HG03196 (cell line): ENCODE data around the gene SMYD2.

Experiments
- ATAC-seq: cut with Tn5 transposase; IDR thresholded peaks from one replicate; pipeline ENCODE4 v1.9.1; 2021; ENCODE audit not compliant: unreplicated experiment

The SMYD2 gene

DNA sequence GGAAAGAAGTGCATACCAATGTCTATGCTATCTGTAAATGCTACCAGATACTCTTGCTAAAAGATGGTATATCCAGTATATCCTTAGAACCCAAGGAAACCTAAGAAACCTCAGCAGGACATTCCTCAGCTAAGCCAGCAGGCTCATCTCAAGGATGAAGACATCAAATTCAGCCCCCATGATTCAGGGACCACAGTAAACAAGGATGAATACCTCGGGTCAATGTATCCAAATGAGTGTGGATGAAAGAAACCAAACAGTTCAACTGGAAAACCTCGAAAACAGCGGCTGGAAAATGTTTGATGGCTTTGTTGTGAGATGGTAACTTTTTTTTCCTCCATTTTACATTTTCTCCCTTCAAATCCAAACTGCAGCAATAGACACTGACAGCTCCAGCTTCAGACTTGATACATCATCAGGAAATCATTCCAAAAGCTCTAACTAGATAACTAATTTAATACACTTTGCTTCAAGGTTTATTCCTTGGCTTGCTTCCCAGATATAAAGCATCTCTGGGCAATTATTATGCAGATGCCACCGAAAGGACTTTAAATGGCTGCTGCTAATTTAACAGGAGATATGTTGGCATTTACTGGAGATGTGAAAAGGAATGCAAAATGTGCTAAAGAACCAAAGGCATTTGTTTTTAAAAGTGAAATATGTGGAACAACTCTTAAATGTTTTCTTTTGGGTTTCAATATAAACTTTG is 73.6 kb downstream of the SMYD2 start:
- ATAC-seq, result no peak

DNA sequence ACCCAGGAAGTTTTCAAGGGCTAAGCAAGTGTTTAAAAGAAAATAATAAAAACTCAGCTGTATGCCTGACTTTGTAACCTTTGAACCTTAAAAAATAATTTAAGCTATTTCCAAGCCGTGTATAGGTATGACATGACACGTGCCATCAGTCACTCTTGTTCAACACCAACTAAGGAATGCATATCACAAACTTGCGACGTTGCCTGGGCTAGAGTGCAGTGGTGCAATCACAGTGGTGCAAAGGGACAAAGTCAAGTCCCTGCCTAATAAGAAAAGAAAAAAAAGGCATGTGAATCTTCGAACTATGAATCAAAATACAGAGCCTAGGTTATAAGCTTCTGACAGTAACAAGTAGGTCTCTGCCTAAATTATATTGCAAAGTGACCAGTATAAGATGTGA is 79.2 kb downstream of the SMYD2 start:
- no peak for ATAC-seq

DNA sequence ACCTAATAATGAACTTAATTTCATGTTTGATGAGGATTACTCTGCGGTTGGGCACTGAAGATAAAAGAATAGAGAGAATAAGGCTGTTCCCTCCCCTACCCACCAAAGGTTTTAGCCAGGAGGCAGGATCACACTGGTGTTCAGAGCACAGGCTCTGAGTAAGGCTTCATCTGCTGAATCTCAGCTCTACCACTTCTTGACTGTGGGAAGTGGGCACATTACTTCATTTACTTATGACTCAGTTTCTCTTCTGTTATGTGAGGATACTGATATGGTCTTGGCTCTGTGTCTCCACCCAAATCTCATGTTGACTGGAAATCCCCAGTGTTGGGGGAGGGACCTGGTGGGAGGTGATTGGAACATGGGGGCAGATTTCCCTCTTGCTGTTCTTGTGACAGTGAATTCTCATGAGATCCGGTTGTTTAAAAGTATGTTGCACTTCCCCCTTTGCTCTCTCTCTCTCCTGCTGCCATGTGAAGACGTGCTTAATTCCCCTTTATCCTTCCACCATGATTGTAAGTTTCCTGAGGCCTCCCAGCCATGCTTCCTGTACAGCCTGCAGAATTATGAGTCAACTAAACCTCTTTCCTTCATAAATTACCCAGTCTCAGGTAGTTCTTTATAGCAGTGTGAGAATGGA is 79.7 kb downstream of the SMYD2 start:
- no peak for ATAC-seq

DNA sequence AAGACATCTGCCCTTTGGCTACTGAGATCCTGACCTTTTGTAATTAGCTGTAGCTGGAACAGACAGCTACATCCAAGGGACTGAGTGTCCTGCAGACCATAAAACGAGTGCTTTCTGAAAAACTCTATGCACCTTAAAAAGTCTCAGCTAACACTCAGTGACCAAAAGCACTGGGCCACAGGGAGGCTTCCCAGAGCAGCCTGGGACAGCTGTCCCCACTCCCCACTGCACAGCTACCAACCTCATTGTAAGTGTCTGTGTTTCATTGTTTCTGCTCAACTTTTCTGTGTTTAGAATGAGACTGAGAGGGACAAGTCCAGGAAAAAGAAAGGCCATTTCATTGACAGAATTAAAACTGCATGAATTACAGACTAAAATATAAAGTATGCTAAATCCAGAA is 80.7 kb downstream of the SMYD2 start:
- no peak for ATAC-seq

DNA sequence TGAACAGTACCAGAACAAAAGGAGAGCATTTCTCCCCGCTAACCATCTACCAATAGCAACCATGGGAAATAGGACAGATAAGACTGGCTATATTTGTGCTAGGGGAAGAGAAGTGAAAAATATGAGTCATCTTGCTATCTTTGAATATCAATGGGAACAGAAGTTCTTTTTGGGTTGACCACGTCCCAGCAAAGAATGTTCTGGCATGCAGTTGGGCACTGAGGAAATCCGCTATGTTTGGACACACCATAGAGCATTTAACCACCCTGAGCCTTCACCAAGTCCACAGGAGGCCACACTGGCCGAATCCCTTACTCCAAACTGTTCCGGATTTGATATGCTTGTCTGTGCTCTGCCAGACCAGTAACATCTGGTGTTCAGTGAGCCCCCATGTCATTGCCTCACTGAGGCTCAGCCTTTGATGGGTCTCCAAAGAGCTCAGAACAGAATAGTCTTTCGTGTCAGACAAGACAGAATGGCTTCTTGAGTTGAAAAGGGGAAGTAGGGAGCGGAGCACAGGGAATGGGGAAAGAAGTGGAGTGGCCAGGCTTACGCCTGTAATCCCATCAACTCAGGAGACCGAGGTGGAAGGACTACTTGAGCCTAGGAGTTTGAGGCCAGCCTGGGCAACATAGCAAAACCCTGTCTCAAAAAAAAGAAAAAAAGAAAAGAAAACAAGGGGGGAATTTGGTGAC is 81.4 kb downstream of the SMYD2 start:
- ATAC-seq, result no peak

DNA sequence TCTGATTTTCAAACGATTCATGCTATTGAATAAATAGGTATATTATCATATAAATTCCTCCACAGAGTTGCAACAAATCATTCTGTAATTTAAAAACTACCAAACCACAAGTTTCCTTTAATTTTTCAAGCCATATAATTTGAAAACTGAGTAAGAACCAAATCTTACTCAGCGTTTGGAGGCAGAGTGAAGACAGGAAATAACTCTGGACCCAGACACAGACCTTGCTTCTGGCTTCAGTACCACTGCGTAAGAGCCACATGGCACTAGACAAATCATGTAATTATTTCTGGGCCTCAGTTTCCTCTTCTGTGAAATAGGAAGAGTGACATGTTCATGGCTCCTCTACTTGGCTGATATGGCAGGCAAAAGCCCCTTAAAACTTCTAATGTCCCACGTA is 82.4 kb downstream of the SMYD2 start:
- ATAC-seq, result no peak

DNA sequence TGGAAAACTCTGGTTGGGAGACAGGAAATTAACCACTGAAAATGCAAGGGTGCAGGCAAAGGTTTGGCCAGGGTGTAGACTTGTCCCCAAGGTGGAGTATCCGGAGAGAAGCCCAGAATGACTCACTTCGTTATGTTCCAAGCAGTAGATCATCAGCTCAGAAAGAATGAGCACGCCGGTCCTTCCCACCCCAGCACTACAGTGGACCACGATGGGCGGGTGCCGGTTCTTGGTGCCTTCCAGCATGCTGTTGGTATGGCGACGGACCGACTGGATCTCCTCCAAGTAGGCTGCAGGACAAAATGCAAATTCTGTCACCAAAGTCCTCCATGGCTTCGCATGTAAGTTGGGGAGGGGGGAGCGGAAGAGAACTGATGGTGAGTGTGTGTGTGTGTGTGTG is 83.4 kb downstream of the SMYD2 start:
- no peak for ATAC-seq

DNA sequence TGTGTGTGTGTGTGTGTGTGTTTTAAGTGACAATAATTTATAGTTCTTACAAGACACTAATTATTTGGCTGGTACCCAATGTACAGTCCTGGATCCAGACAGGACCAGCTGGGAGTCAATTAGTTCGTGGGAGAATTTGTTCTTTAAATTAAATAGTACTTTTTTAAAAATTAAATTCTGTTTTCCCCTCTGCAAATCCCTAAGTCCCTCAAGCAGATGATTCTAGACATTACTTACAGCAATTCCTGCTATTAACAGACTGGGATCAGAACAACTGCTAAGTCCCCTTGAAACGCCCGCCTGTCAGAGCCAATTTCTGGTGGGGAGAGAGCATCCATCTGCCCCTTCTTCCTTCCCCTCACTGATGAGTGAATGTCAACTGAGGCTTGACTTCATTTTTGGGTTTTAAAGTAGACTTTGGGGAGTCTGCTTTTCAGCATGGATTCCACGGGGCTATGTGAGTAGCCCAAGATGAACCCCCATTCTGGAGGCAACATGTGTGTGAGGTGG is 83.9 kb downstream of the SMYD2 start:
- no peak for ATAC-seq

DNA sequence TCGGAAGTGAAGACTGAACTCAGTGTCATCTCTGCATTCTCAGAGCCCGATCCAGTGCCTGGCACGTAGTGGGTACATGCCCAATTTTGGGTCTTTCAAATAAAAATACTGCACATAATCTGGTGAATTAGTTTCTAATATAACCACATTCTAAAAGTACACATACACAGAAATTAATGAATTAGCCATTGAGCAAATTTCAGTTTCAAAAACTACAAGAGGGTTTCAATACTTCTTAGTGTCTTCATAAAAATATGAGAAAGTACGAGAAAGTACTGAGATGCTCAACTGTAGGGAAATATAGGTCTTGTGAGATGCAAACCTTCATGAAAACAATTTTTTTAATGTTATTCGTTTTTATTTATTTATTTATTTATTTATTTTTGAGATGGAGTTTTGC is 86.9 kb downstream of the SMYD2 start:
- ATAC-seq, result no peak

DNA sequence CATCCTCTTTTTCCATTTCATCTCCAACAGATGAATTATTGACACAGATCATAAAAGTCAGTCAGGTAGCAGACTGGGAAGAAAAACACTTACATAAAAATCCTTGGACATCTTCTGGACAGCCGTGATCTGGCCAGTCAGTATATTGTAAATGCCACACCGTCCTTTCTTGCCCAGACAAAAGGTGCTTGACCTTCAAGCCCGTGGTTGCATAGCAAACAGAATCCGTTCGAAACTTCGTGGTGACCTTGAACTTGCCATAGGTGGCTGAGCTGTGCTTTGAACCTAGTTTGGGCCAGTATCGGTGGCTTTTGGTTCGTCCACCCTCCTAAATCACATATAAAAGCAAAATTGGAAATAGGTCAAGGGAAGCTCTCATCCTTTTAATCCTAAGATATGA is 88.4 kb downstream of the SMYD2 start:
- ATAC-seq, result no peak

DNA sequence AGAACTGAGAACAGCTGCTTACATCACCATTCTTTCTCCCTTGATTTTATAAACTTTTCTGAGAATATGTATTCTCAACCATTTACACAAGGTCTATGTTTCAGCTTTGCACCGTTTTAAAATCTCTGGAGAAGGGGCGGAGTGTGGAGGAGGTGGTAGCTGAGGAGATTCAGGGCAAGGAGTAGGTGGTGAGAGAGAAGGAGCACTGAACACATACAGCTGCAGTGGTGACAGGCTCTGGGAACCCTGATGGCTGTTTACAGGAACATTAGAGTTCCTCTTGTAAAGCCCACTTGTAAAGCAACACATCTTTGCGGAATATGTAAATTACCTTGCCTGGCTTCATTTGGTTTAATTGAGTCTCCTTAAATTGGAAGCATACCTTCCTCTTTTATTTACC is 89.7 kb downstream of the SMYD2 start:
- ATAC-seq, result no peak

DNA sequence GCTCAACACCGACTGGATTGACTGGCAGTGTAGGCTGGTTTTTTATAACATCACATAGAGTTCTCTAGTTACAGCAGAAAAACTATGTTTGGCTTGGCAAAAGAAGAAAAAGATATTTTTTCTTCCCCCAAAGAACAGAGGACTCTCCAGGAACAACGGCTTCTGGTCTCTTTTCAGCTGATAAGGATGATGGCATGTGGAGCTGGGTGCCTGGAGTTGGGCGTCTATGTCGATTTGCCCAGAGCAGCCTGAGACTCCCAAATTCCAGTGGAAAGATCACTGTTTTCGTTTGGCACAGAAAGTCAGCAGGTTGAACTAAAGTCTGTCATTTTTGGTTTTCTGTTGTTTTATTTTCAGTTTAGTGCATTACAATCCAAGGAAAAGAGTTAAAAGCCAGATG is 91.1 kb downstream of the SMYD2 start:
- no peak for ATAC-seq

DNA sequence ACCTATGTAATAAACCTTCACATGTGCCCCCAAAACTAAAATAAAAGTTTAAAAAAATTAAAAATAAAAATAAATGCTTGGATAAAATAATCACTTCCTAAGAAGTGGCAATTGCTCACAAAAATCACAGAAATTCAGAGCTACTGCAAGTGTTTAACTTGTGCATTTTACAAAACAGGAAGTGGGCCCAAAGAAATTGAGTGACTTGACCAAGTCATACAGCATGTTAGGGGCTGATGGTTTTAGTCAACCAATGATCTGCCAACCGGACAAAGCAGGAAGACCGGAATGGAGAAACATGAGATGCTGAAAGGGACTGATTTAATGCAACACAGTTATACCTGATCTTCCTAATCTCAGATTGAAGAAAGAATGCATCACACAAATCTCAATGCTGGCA is 96.5 kb downstream of the SMYD2 start:
- ATAC-seq, result no peak

DNA sequence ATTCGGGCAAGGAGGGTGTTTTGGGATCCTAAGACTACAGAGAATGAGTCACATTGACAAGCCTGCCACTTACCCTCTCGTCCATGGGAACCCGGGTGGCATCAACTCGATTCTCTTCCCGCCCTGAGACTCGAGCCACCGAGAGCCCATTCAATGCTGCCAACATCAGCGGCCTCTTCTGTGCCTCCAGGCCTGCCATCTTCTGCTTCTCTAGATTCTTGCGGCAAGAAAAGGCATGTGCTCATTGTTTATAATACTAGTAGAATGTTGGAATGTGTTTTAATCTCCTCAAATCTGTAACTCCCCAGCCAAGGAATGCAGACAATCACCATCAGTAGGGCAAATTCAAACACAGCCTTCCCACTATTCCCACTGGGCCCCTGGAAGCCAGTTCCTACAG is 96.9 kb downstream of the SMYD2 start:
- no peak for ATAC-seq

DNA sequence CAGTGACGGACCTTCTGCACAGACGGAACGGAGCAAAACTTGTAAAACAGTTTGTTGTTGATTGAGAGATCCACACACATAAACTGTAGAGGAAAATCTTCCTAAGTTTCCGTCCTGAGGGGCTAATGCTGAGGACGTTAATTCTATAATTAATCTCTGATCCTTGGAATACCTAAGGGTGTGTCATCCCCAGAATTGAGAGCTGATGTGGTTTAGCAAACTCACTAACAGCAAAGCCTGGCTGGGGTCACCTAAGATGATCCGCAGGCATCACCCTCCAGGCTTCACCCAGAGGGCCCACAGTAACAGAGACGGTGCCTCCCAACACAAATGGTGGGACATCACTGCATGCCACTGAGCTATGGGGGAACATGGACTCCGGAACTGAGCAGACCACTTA is 97.5 kb downstream of the SMYD2 start:
- no peak for ATAC-seq

DNA sequence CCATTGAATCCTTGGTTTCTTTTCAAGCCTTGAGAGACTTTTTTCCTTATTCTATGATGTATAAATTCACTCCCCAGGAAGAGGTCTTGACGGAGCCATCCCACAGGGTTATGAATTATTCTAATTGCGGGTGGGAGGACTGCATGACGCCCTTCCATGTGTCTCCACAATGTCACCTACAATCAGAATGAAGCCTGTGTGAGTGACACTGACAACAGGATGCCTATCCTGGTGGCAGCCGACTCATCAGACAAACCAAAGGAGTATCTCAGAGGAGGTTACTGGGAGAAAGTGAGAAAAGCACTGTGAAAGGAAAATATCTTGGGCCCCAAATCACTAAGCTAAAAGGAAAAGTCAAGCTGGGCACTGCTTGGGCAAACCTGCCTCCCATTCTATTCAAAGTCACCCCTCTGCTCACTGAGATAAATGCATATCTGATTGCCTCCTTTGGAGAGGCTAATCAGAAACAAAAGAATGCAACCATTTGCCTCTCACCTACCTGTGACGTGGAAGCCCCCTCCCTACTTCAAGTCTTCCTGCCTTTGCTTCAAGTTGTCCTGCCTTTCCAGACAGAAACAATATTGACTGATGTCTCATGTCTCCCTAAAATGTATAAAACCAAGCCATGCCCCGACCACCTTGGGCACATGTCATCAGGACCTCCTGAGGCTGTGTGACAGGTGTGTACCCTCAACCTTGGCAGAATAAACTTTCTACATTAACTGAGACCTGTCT is 98.4 kb downstream of the SMYD2 start:
- ATAC-seq, result no peak

DNA sequence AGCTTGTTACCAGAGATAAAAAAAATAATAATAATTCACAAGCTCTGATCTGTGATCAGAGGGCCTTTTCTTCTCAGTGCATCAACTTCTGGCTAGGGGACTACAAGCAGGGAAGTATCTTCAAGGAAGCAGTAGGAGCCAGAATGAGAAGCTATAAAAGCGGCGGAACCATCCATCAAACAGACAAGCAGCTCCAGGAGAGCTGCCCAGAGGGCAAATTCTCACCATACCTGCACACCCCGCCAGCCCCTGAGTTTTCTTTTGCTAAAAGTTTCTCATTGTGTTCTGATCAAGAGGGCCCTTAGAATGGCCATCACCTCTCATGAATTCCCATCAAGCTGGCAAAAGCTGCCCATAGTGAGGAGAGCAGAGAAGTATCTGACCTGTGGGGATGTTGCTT is 99.4 kb downstream of the SMYD2 start:
- no peak for ATAC-seq

DNA sequence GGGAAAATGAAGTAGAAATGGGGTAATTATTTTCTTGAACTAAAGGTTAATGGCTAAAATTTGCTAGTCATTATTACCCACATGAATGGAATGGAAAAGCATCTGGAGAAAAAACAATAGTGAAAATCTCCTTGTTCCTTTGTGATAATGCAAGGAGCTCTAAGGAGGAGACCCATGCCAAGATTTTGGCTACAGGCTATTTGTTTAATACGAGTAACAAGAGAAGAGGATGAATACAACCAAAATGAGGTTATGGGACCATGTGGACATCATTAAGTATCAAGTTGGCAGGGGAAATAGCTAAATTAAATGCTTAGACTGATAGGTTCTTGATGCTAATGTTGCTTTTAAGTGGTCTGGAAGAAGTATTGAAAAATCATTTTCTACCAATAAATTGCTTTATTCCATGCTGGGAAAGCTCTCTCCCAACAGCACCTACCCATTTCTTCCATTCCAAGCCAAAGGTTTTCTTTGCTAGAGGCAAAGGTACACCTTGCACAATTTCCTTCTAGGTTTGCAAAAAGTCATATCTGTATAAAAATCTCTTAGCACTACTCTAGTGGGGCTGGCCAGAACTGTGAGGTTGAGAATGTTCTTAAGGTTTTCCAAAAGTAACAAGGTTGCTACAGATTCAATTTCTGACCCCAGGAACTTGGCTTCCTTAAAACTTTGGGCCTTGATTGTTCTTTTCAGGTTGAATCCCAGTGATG is 100.2 kb downstream of the SMYD2 start:
- ATAC-seq, result no peak

DNA sequence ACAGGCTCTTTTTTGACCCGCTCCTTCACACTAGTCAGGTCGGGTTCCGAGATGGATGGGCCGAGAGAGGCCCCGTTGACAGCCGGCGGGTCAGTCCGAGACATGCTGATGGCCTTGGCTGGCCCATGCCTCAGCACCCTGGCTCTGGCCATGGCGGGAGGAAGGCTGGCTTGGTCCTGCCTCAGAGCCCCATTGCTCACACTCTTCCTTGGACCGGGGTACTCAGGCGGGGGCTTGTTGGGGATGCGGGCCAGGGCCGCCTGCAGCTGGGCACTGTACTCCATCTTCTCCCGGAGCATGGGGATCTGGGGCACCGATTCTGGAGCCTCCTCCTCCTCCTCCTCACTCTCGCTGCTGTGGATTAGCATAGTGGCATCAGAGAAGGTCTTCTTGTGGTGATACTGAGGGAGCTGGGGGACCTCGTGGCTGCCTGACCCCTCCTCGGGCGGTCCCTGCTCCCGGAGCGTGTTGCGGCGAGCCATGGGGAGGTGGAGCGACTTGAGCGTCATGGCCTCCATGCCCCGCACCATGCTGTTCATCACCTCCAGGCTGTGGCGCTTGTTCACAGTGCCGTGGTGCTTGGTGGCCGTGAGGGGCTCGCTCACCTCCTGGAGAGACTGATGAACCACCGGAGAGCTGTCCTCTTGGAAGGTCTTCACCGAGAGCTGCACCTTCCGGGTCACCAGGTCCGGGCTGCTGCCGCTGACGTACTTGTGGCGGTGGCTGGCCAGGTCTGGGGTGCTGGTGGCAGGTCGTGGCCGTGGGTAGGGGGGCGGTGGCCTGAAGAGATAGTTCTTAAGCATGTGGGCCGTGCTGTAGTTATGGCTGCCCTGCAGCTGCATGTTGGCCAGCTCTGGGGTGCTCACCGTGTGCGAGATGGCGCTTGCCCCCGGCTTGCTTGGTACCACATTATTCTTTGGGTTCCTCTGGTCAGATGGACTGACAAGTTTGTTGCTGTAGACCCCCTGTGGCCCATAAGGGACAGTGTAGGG is 102.7 kb downstream of the SMYD2 start:
- no peak for ATAC-seq
